GM19438 (cell line): ENCODE results near the gene PTPRS.

Experiments
- ATAC-seq: cut with Tn5 transposase; IDR thresholded peaks from one replicate; pipeline ENCODE4 v1.9.1; 2021; ENCODE audit warnings: low read depth; ENCODE audit not compliant: unreplicated experiment

PTPRS gene

DNA sequence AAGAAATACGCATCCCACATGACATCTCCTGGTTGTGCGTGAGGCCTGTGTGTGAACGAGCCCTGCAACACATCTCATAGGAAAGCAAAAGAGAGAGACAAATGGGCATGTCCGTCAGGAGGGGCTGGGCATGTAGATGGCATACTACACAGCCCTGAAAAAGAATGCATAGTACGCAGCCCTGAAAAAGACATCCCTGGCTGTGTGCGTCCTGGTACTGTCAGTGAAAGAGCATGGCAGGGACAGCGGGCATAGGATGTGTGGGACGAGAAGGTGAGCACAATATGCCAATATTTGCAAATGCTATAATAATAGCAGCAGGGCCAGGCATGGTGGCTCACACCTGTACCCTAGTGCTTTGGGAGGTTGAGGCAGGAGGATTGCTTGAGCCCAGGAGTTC lies 28.6 kb downstream of the PTPRS start:
- ATAC-seq: no peak

DNA sequence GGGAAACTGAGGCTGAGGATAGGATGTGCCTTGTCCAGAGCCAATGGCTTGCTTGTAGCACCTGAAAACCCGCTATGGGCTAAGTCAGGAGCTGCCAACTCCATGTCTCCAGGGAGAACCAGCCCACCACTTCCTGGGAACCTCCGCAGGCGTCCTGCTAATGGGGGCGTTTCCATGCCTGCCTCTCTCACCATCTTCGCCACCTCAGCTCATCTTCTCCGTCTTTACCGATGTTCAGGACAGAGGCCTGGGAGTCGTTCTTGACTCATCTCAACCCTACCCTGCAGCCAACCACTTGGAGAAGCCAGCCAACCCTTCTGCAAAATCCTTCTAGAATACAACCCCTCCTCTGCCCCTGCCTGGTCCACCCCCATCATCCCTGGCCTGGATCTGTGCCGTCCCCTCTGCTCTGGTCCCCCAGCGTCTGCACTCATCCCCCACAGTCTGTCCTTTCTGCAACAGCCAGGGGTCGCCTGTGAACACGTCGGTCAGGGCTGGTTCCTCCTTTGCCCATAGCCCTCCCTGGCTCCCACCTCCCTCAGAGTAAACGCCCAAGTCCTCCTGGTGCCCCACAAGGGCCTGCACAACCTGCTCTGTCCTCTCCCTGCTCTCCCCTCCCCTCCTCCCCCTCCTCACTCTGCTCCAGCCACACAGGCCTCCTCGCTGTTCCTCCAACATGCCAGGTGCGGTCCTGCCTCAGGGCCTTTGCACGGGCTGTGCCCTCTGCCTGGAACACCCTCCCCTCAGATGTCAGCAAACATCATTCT lies 31.0 kb downstream of the PTPRS start:
- ATAC-seq: no peak

DNA sequence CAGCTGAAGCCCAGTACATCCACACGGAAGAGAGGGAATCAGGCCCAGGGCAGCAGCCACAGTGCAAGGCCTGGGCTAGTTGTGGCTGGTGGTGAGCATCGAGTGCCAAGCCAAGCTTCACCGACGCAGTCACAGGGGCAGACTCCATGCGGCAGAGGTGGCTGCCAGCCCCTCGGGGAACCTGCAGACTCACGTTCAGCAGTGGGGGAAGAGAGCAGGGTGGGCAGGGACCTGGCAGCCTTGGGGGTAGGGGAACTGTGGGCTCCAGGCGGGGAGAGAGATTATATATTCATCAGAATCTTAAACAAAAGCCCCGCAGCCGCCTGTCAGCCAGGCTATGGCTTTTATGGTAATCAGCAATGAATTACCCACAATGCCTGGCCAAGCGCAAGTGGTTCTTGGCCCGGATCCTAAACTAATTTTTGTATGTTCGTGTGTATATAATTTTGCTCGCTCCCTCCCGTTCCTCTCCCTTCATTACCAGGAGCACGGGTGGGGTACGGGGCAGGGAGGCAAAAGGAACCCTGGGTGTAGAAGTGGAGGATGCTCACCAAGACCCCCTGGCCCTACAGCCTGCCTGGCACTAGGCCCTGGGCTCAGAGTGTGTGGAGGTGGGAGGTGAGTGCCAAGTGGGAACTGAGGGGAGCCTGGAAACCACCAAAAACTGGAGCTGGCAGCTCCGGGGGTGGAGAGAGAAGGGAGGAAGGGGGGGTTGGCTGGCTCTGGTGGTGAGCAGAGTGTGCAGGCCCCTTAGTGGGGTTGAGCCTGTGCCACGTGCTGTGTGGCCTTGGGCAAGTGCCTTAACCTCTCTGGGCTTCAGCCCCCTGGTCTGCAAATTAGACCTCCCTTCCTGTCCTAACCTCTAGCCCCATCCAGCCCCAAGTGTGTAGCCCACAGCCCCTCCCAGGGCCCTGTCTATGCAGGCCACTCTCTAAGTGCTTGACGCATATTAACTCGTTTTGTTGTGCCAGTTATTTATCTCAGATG lies 31.9 kb downstream of the PTPRS start:
- ATAC-seq: no peak

DNA sequence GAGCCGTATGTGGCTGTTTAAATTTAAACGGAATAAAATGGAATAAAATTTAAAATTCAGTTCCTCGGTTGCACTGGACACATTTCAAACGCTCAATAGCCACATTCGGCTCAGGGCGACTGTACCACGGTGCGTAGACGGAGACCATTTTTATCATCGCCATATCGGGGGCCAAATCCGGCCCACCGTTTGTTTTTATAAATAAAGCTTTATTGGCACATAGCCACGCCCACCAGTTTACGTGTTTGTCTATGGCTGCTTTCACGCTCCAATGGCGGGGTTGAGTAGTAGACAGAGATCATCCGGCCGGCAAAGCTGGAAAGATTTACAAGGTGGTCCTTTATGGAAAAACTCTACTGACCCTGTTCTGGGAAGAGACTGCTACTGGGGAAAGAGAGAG lies 33.0 kb downstream of the PTPRS start:
- no peak for ATAC-seq

DNA sequence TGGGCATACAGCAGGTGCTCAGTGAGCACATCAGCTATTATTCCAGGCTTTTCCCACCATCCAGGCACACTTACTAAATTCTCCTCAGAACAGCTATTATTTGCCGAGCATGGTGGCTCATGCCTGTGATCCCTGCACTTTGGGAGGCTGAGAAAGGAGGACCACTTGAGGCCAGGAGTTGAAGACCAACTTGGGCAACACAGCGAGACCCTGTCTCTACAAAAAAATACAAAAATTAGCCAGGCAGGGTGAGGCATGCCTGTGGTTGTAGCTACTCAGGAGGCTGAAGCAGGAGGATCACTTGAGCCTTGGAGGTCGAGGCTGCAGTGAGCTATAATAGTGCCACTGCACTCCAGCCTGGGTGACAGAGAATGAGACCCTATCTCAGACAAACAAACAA lies 35.4 kb downstream of the PTPRS start:
- ATAC-seq: no peak

DNA sequence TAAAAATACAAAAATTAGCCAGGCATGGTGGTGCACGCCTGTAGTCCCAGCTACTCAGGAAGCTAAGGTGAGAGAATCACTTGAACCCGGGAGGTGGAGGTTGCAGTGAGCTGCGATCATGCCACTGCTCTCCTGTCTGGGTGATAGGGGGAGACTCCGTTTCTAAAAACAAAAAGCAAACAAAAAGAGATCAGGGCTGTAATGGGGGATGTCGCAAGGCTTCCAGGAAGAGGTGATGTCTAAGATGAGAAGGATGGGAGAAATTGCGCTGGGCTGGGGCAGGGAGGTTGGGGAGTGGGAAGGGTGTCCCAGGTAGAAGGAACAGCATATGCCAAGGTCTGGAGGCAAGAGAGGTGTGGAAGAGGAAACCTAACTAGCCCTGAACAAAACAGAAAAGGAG lies 36.1 kb downstream of the PTPRS start:
- ATAC-seq: no peak

DNA sequence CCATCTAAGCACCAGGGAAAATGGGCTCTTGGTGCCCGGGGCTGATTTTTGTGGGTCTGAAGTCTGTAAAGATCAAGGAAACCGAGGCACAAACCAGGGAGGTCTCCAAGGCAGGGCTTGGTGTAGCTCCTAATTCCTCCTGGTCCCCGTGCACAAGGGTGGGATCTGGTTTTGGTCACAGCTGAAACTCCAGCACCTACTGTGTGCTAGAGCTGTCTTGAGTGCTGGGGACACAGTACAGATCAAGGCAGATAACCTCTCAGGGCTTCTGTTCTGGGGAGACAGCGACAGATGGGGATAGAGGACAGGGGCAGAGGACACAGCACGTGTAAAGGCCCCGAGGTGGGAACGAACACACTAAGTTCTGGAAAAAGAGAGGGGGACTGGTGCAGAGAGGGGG lies 37.4 kb downstream of the PTPRS start:
- ATAC-seq: no peak

DNA sequence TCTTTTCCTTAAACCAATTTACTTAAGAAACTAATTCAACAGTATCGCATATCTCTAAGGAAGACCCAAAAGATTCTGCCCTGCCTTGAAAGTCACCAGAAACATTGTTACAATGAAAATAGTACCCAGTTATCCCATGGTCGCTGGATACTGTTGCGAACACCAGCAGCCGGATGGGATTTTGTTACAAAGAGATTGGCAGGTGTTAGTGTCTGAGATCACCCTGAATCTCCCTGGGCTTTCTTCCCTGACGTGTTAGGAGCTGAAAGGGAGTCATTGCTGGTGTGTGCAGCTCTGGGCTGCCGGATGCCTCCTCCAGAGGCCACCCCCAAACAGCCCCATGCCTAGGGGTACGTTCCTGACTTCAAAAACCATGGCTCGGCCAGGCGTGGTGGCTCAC lies 38.2 kb downstream of the PTPRS start:
- no peak for ATAC-seq

DNA sequence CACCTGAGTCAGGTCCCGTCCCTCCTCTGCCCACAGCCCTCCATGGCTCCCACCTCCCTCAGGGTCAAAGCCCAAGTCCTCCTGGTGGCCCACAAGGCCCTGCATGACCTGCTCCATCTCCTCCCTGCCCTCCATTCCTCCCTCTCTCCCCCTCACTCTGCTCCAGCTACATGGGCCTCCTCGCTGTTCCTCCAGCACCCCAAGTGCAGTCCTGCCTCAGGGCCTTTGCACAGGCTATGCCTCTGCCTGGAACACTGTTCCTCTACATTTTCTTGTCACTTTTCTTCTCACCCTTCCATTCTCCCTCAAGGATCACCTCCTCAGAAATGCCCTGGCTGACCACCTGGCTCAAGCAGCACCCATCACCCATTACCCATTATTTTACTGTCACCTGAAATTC lies 41.5 kb downstream of the PTPRS start:
- no peak for ATAC-seq

DNA sequence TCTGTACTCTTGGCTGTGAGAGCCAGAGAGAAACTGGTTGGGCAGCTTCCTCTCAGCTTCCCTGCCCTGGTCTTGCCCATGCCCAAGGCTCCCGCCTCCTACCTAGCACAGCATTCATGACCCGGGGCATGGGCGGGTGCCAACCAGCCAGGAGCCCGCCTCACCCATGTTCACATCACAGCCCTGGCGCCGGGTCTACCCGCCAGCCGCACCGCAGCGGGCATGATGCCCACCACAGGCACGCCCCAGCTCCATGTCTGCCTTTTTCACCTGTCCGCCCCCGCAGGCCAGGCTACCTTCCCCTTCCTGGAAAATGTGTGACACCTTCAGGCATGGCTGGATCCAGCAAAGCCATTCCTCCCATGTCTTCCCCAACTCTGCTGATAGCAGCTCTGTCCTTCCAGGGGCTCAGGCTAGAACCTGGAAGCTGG lies 42.1 kb downstream of the PTPRS start:
- no peak for ATAC-seq

DNA sequence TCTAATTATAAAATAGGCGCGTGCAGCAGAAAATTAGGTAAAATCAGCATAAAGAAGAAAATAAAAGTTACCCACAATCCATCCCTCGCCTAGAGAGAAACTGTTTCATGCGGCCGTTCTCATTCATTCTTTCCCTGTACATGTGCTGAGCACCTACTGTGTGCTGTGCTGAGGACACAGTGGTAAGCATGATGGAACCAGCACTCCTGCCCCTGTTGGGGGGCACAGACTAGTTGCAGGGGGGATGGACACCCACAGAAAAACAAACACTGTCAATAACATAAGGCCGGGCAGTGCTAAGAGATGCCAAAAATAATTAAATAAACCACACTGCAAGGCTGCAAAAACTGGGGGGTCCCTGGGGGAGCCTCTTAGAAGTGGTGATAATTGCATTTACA lies 43.3 kb downstream of the PTPRS start:
- ATAC-seq: no peak

DNA sequence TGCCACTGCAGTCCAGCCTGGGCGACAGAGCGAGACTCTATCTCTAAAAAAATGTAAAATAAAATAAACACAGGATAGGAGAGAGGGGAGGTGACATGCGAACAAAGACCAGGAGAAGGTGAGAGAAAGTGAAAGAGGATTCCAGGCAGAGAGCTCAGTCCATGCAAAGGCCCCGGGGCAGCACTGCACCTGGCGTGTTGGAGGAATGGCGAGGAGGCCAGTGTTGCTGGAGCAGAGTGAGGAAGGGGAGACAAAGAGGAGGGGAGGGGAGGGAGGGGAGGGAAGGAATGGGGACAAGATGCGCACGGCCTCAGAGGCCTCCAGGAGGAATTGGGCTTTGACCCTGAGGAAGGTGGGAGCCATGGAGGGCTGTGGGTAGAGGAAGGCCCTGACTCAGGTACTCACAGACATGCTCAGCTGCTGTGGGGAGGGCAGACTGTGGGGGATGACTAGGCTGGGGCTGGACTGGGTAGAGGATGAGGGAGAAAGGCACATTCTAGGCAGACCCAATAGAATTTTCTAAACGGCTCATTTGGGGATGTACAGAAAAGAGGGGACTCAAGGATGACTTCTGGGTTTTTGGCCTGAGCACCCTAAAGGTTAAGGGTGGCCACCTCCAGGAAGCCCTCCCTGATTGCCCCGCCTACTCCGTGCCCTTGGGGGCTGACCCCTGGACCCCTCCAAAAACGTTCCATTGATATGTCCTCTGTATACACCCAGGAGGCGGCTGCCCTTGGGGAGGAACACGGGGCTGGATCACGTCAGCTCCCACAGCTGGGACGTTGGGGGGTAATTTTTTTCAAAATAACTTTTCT lies 43.9 kb downstream of the PTPRS start:
- no peak for ATAC-seq

DNA sequence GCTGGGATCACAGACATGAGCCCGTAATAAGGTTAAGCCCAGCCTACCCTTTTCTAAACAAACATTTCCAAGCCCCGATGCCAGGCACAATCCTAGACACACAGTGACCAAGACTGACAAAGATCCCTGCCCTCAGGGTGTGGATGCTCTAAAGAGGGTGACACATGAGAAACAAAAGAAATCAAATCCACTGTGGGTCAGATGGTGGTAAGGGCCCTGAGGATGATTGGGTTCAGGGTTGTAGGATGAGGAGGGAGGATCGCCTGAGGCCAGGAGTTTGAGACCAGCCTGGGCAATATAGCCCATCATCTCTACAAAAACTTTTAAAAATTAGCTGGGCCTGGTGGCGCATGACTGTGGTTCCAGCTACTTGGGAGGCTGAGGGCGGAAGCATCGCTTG lies 44.6 kb downstream of the PTPRS start:
- no peak for ATAC-seq

DNA sequence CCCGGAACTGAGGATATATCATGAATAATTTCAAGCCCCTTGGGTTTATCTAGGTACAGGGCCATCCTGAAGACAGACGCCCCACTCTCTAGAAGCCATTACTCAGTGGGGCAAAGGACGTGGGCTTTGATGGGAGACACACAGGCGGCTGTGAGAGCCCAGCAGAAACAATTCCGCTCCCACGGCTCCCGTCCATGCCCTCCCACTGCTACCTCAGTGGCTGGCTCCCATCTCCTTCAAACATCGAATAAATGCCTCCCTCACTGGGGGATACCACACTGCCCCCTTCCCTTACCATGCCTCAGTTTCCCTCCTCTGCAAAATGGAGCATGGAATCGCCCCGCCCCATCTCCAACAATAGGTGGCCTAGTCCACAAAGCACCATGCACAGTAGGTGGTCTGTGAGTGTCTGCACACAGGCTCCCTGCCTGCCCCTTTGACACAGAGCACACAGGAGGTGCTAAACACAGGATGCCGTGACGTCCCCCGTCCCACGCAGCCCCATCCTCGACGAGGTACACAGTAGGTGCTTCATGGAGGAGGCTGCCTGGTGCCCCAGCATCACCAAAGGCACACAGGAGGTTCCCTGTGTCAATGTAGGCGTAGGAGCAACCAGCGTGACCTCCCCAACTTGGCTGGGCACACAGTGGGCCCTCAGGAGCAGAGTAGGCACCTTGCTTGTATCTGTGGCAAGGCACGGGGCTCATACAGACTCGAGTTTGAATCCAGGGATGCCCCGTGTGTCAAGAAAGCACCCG lies 46.0 kb downstream of the PTPRS start:
- ATAC-seq: no peak

DNA sequence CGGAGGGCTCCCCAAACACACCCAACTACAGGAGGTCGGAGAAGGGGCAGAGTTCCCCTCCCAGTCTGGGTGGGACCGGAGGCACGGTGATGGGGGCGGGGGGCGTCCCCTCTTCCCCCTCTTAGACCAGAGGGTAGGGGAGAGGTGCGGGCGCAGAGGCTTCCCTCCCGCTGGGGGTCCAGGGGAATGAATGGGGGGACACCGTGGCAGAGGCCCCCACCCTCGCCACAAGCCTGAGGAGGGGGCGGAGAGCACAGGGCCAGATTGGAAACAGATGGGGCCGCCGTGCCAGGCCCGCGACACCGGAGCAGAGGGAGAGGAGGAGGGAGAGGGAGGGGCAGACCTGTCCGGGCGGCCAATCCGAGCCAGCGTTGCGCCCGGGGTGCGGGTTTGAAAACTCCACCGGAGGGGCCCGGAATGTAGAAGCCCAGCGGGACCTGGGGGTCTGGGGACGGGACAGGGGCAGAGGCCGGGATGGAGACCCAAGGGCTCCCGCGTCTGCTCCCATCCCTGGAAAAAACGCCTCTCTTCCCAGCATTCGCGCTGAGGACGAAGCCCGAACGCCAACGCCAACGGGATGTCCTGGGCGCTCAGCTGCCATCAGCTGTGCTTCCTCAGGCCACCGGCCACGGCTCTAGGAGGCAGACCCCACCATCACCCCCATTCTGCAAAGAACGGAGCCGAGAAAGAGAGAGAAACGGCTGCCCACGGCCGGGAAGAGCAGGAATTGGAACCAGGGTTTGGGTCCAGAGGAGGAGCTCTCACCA lies 46.8 kb downstream of the PTPRS start:
- ATAC-seq: no peak

DNA sequence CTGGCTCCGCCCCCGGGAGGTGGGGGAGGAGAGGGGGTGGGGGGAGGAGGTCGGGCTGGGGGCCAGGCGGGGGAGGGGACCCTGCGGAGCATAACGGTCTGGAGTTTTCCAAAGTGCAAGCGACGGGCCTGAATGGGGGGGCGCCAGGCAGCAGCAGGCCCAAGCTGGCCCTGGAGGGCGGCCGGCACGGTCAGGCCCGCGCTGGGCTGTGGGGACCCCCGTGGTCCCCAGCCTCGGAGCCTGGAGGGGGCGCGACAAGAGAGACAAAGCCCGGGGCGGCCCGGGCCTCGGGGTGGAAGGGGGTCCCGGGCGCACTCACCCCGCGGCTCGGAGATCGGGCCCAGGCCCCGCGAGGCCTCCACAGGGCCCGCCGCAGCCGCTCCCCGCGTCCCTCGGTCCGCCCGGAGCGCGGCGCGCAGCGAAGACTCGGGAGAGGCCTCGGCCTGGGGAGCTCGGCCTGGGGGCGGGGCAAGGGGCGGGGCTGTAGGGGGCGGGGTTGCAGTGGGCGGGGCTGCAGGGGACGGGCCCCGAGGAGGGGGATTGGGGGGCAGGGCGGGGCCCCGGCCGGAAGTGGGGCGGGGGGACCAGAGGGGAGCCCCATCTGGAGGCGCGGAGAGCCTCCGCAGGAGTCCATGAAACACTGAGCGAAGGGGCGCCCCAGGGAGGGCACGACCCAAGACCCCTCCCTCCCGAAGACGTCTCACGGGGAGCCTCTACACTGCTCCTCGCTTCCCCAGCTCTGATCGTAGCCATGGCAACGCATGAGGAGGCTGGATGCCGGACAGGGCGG lies 47.6 kb downstream of the PTPRS start:
- no peak for ATAC-seq

DNA sequence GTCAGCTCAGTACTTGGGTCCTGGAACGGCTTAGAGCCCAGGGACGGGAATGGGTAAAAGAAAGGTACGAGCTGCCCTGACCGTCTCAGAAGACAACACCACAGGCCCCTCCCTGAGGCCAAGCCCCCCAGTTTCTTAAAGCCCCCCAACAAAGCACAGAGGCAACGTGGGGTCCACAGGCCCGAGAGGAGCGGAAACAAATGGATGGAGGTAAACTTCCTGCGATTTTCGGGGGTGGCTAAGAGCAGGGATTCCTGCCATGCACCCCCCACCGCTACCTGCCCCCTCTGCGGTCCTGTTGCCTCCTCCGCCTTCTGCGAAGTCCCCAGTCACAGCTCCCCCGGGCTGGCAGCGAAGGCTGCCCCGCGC lies 48.2 kb downstream of the PTPRS start:
- ATAC-seq: no peak

DNA sequence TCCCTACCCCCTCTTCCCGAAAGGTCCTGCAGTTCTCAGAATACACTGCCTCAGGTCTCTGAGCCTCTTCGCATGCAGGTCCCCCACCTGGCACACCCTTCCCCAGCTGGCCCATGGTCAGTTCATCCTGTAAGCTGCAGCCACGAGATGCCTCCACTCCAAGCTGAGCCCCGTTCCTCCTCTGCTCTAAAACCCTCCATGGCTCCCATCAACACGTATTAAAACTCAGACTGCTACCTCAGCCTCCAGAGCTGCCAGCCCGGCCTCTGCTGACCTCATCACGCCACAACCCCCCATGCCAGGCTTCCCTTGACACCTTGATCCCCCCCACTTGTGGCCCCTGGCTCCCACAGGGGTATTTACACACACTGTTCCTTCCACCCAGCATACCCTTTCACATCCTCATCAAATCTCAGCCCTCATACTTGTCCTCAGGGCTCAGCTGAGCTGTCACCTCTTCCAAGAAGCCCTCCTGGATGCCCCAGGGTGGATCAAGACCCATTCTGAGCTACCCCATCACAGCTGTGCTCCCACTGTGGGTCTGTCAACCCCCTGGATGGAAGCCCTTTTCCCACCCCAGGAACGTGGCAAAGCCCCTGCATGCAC lies 48.9 kb downstream of the PTPRS start:
- no peak for ATAC-seq
